B cell (primary cell): ENCODE results near the gene SERPINA12.

Experiments
- EZH2 ChIP-seq: IDR thresholded peaks from 2 replicates; pipeline ENCODE4 v1.6.1; 2012; ENCODE audit warnings: borderline replicate concordance, low read depth, mild to moderate bottlenecking, moderate library complexity, low read length; ENCODE audit not compliant: insufficient read depth, poor library complexity, severe bottlenecking
- TF ChIP-seq, protein P1 (sequence below): fragments of 200-600 bp; IDR thresholded peaks from one replicate; pipeline ENCODE4 v1.8.0; 2022; ENCODE audit warnings: antibody characterized with exemption, mild to moderate bottlenecking

DNA sequence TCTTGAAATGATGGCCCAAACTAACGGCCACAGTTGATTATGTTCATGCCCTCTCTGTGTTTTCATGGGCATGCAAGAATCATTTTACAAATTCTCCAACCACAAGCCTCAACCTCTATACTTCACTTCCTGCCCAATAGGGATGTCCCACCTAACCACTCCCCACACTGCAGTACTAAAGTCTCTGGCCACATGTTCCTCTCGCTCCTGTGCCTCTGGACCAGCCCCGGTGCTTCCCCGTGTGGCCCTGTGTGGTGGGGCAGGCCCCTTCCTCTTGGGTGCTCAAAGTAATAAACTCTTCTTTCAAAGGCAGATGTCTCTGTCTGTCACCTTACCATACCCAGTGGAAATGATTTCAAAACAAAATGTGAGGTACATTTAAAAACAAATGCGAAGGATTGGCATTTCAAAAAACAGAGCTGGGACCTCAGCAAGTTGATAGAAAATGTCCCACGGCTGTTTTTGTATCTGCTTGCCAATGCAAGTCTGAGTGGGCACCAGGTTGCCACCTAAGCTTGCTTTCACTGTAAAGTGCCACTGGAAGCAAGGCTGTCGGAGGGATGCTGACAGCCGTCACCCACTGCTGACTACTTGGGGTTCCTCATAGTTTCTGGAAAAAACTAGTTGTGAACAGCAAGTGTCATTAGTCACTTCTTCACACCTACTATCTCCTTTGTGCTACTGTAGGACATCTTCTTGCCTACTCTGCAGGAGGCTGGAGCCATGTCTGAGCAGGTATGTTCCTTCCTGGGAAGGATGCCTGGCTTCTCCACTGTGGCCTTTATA is 48.4 kb downstream of the SERPINA12 start:
- TF ChIP-seq, protein P1, sequence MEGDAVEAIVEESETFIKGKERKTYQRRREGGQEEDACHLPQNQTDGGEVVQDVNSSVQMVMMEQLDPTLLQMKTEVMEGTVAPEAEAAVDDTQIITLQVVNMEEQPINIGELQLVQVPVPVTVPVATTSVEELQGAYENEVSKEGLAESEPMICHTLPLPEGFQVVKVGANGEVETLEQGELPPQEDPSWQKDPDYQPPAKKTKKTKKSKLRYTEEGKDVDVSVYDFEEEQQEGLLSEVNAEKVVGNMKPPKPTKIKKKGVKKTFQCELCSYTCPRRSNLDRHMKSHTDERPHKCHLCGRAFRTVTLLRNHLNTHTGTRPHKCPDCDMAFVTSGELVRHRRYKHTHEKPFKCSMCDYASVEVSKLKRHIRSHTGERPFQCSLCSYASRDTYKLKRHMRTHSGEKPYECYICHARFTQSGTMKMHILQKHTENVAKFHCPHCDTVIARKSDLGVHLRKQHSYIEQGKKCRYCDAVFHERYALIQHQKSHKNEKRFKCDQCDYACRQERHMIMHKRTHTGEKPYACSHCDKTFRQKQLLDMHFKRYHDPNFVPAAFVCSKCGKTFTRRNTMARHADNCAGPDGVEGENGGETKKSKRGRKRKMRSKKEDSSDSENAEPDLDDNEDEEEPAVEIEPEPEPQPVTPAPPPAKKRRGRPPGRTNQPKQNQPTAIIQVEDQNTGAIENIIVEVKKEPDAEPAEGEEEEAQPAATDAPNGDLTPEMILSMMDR: no peak
- no peak for TF ChIP-seq EZH2
